Activated naive CD4-positive, alpha-beta T cell (primary cell): ENCODE data around the gene TTF2.

Experiments used
- DNase-seq, 4 experiments: peaks; one replicate each; lab custom pipeline; 2025; lab: John Stamatoyannopoulos, UW

TTF2 gene

GRCh38 chr1:117046781-117047180 is 13.3 kb upstream of the TTF2 start:
- no peak for DNase-seq

GRCh38 chr1:117047271-117047670 is 12.9 kb upstream of the TTF2 start:
- DNase-seq, result no peak

DNA sequence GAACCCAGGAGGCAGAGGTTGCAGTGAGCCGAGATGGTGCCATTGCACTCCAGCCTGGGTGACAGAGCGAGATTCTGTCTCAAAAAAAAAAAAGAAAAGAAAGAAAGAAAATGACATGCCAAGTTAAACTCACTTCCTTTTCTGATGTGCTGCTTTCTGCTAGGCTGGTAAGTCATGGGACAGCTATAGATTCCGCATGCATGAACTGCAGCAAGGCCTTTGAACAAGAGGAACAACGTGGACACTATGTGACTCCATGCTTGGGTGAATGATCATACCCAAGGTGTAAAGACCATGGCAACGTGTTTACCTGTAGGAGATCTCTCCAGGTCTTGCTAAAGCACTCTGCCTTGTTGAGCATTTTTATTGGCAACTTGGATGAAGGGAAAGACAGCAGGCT is 10.3 kb upstream of the TTF2 start:
- DNase-seq, result no peak

GRCh38 chr1:117051224-117052064 is 8.7 kb upstream of the TTF2 start:
- DNase-seq, result no peak

DNA sequence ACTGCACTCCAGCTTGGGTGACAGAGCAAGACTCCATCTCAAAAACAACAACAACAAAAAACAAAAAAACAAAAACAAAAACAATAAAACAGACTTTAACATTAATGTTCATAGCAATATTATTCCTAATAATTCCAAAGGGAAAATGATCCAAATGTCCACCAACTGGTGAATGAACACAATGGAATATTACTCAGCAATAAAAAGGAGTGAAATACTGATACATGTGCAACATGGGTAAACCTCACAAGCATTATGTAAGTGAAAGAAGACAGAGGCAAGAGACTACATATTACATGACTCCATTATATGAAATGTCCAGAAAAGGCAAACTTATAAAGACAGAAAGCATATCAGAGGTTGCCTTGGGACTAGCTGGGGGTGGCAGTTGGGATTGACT is 6.1 kb upstream of the TTF2 start:
- DNase-seq, result no peak

DNA sequence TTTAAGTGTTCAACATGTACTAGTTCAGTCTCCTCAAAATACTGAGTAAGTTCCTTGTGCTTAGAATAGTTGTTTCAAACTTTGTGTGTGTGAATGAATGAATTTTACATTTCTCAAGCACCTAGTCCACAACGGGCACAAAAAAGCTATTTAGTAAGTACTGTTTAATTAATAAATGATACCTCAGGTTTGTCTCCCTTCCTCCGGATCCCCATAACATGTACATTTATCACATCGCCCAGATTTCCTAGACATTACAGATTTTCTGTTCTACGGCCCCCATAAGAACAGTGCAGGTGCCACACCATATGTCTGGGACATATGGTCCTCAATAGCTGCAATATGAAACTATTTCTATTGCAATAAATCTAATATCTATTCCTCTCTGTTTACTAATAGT is 1.3 kb upstream of the TTF2 start:
- DNase-seq, result no peak

DNA sequence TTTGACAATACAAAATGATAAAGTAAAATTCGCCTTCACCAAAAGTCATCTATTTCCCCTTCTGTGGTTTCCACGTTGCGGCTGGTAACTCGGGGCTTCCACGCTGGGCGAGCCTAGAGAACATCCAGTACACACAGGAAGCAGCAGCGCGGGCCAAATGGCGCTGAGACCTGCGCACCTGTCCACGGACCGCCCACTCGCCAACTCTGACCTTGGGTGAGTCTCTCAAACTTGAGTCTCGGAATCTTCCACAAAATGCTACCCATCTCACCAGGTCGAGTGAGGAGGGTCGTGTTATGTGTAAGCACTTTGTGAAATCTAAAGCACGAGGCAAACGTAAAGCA is 820 bp upstream of the TTF2 start:
- DNase-seq, result peak; percentile 17 to 59 (median 38)

DNA sequence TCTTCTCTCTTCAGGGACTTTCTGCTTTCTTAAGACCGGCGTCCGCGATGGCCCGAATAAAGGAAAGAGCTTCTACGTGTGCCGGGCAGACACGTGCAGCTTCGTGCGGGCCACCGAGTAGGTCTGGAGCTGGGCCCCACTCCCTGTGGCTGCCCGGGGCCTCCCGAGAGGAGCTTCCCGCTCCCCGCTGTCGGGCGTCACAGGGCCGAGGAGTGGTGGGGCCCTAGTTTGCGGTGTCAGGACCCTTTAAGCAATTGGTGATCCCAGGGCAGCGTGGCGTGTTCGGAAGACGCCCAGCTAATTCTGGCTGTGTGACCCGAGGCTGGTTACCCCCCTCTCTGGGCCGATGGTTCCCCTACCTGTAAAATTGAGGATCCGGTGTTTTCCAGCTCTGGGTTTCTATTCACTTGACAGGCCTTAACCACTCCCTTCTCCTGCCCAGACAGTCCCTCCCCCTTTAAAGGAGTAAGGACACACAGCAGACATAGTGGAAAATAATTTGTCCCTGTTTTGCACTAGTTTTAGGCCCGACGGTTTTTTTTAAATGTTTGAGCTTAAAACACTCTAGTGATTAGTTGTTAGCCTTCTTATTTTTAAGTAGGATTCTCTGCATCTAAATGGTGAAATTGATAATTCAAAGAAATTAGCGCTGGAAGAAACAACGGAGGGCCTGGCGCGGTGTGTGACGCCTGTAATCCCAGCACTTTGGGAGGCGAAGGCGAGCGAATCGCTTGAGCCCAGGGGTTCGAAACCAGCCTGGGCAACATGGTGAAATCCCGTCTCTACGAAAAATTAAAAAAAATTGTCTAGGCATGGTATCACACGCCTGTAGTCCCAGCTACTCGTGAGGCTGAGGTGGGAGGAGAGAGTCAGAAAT is 553 bp downstream of the TTF2 start:
- DNase-seq, result no peak

GRCh38 chr1:117061986-117062415 is 1.9 kb downstream of the TTF2 start:
- no peak for DNase-seq

- no peak for DNase-seq
These were observed 6.2 kb downstream of the TTF2 start for GRCh38 chr1:117066367-117066766.

DNA sequence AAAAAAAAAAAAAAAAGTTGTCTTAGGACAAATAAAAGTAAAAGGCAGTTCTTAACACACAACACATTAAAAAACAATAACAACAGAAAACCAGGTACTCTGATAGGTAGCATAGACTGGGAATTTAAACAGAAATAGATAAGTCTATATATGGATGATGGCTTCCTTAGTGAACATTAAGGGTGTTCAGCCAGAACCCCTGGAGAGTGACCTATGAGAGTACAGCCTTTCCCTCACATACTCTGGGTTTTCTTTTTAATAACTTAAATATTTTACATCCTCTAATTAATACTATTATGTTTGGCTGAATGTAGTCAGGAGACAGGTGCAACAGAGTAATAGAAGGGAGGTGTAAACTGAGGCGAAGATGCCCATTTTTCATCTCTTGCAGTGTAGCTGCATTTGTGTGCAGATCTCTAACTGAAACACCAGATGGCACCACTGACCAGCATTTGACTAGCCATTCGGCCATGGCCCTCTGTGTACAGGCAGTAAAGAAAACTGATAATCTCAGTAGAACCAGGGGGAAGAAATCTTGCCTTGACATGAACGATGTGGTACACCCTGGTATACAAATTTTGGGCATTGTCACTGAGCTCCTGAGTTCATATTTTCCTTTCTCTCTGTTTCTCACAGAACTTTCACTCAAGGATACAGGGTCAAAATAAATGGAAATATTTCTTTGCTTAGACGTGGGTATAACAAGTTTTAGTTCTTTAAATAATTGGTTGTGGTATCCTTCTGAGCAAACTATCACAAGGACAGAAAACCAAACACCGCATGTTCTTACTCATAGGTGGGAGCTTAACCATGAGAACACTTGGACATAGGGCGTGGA is 7.6 kb downstream of the TTF2 start:
- DNase-seq, result peak in 1 of 4 experiments; percentile 17

DNA sequence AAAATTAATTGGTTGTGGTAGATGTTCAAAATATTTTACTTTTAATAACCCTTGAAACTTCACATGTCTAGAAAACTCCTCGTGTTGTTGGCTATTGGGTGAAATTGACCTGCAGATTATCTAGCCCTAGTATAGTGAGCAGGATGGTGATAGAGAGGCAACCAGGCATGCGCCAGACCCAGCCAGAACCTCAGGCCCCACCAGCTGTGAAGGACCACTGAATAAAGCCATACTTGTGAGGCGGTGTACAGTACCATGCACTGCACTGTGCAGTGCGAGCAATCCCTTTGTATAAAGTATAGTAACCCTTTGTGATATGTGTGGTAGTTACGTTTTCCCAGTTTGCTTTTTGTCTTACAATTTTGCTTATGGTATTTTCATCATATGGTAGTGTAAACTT is 8.5 kb downstream of the TTF2 start:
- no peak for DNase-seq

GRCh38 chr1:117069220-117069844 is 9.2 kb downstream of the TTF2 start:
- no peak for DNase-seq

- no peak for DNase-seq
These were observed 10.0 kb downstream of the TTF2 start for GRCh38 chr1:117070124-117070523.

DNA sequence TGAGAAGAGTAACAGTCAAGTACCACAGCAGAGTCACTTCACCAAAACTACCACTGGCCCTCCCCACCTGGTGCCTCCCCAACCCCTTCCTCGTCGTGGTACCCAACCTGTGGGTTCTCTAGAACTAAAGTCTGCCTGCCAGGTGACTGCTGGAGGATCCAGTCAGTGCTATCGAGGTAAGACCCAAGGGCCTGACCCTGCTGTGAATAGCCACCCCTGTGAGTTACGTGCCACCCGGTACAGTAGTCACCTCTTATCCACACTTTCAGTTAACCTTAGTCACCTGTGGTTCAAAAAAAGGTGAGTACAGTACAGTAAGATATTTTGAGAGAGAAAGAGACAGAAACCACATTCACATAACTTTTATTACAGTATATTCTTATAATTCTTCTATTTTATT is 16.5 kb downstream of the TTF2 start:
- DNase-seq, result no peak

- no peak for DNase-seq
These were observed 17.1 kb downstream of the TTF2 start for GRCh38 chr1:117077267-117077666.

DNA sequence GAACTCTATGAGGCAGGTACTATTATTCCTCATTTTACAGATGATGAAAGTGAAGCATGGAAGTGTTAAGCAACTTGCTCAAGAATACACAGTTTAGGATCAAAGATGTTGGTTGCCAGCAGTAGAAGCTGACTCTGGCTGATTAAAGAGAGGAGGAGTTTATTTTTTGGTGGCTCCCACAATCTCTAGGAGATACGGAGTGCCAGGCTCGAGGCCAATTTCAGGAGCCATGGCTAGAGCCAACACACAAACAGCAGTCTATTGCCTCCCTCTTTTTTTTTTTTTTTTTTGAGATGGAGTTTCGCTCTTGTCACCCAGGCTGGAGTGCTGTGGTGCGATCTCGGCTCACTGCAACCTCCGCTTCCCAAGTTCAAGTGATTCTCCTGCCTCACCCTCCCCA is 19.6 kb downstream of the TTF2 start:
- DNase-seq, result no peak

DNA sequence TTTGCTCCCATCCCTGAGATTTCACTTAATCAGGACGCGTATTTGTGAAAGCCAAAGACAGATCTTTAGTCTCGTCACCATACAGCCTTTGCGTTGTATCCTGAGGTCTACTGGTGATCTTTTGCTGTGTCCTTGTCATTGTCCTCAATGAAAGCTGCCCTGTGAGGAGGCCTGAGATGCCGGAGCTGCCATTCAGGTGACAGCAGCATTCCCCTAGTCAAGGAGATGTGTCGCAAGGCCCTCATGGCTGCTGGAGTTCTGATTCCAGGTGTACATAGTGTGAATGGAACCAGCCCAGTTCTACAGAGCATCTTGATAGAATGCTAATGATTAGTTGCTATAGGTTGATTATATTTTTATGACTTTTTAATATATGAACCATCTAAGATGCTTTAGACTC is 24.1 kb downstream of the TTF2 start:
- no peak for DNase-seq

GRCh38 chr1:117087686-117088085 is 27.6 kb downstream of the TTF2 start:
- DNase-seq, result no peak

DNA sequence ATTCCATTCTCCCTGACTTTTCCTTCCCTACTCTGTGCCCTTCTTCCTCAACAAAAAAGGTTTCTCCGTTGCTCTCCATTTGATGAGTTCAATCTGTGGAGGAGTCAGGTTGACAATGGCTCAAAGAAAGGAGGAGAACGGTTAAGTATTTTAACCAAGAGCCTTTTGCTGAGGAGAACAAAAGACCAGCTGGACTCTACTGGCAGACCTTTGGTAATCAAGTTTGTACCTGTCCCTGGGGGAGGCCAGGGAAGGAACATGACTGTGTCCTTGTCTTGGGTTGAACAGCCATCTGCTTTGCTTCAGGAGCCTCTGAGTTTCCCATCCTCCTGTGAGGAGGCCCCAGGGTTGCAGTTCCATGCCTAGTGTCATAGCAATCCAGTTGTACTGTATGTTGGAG is 29.9 kb downstream of the TTF2 start:
- DNase-seq, result no peak

DNA sequence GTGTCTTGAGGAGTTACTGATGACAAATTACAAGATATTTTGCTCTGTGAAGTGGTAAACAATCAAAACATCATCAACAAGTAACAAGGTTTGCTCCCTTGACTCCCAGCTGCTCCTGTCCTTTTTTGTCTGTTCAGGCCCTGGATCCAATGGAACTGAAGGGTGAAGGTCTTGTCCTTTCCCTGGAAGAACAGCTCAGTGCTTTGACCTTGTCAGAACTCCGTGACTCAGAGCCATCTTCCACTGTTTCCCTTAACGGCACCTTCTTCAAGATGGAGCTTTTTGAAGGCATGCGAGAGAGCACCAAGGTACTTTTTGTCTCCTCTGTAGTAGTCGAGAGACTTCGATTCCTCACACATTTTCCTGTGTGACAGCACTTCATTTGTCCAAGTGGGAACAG is 32.5 kb downstream of the TTF2 start:
- no peak for DNase-seq

DNA sequence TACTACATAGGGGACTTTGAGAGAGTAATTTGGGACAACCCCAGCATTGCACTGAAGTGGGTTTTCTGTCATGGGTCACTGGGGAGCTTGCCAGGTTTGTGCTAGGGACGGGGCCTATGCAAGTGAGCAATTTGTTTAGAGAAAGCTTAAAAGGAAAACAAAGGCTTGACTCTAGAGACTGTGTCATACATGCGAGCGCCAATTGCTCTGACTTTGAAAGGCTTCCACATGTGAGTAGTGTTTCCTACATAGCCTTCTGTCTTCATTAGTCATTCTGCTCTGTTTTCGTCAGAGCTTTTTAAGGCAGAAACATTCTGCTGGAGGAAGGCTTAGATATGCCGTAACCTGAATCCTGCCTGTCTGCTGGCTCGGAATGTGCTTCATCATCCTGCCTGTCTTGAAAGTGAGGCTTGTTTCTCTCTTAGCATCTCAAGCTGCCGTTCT is 33.0 kb downstream of the TTF2 start:
- no peak for DNase-seq
